ENCODE data around the gene DLG2.

DNA sequence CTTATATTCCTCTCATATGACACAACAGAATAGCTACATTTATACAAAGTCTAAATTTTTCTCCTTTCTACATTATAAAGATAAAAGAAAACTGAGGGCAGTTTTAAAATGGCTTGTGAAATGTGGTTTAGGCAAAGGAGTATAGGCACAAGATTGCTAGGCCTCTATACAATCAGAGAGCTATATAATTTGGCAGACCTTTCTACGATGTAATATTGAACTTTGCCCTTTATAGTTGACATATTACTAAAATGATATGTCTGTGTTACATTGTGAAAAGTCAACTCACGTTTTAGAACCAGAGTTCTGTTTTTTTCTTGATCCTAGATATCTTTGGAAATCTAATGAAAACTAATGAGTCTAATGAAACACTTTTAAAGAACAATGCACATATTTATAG is 430.2 kb downstream of the DLG2 start:
- TF ChIP-seq, protein P1, sequence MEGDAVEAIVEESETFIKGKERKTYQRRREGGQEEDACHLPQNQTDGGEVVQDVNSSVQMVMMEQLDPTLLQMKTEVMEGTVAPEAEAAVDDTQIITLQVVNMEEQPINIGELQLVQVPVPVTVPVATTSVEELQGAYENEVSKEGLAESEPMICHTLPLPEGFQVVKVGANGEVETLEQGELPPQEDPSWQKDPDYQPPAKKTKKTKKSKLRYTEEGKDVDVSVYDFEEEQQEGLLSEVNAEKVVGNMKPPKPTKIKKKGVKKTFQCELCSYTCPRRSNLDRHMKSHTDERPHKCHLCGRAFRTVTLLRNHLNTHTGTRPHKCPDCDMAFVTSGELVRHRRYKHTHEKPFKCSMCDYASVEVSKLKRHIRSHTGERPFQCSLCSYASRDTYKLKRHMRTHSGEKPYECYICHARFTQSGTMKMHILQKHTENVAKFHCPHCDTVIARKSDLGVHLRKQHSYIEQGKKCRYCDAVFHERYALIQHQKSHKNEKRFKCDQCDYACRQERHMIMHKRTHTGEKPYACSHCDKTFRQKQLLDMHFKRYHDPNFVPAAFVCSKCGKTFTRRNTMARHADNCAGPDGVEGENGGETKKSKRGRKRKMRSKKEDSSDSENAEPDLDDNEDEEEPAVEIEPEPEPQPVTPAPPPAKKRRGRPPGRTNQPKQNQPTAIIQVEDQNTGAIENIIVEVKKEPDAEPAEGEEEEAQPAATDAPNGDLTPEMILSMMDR (IDR thresholded peaks at IDR 0.05; ENCODE audit: low read depth, low read length, missing input control), result no peak
- TF ChIP-seq, protein P2, sequence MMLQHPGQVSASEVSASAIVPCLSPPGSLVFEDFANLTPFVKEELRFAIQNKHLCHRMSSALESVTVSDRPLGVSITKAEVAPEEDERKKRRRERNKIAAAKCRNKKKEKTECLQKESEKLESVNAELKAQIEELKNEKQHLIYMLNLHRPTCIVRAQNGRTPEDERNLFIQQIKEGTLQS (IDR thresholded peaks at IDR 0.05), result no peak
- TF ChIP-seq, protein P3, sequence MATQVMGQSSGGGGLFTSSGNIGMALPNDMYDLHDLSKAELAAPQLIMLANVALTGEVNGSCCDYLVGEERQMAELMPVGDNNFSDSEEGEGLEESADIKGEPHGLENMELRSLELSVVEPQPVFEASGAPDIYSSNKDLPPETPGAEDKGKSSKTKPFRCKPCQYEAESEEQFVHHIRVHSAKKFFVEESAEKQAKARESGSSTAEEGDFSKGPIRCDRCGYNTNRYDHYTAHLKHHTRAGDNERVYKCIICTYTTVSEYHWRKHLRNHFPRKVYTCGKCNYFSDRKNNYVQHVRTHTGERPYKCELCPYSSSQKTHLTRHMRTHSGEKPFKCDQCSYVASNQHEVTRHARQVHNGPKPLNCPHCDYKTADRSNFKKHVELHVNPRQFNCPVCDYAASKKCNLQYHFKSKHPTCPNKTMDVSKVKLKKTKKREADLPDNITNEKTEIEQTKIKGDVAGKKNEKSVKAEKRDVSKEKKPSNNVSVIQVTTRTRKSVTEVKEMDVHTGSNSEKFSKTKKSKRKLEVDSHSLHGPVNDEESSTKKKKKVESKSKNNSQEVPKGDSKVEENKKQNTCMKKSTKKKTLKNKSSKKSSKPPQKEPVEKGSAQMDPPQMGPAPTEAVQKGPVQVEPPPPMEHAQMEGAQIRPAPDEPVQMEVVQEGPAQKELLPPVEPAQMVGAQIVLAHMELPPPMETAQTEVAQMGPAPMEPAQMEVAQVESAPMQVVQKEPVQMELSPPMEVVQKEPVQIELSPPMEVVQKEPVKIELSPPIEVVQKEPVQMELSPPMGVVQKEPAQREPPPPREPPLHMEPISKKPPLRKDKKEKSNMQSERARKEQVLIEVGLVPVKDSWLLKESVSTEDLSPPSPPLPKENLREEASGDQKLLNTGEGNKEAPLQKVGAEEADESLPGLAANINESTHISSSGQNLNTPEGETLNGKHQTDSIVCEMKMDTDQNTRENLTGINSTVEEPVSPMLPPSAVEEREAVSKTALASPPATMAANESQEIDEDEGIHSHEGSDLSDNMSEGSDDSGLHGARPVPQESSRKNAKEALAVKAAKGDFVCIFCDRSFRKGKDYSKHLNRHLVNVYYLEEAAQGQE (IDR thresholded peaks at IDR 0.05), result no peak
- TF ChIP-seq TAF1 (conservative IDR thresholded peaks at IDR 0.05), result no peak
- TF ChIP-seq RXRA (IDR thresholded peaks at IDR 0.05), result no peak
- no peak for TF ChIP-seq HNF4A (conservative IDR thresholded peaks at IDR 0.05)
- no peak for TF ChIP-seq YY1 (IDR thresholded peaks at IDR 0.05)
- TF ChIP-seq MAX (IDR thresholded peaks at IDR 0.05), result no peak
- no peak for TF ChIP-seq FOXA1 (IDR thresholded peaks at IDR 0.05)
- TF ChIP-seq HNF4G (IDR thresholded peaks at IDR 0.05), result no peak
- TF ChIP-seq SP1 (IDR thresholded peaks at IDR 0.05), result no peak
